AG04450 (cell line): ENCODE data around the gene FTCDNL1. TPM values are rescaled to one million over a fixed set of nuclear protein-coding genes. Genes with fewer than 3 reads are reported as not detected.

Experiments used
- CTCF ChIA-PET: fragments of 300-600, 350-600 bp; formaldehyde crosslinking; extraction: SDS; loops from one replicate; lab custom pipeline; 2022; ENCODE audit warnings: antibody characterized with exemption, inconsistent platforms; lab: Charles Lee
- POLR2A ChIA-PET: fragments of 350-600 bp; formaldehyde crosslinking; extraction: SDS; loops from one replicate; lab custom pipeline; 2021; ENCODE audit warnings: antibody characterized with exemption, inconsistent platforms; lab: Yijun Ruan, JAX
- DNase-seq: peaks from one replicate; pipeline ENCODE4 v3.0.0-alpha.2; 2011; ENCODE audit warnings: low read depth, low spot score
- H3K27ac ChIP-seq: one replicate; pipeline ENCODE4 v1.5.1; 2012; ENCODE audit warnings: low read depth, low read length, control low read depth
- H3K27me3 ChIP-seq: one replicate; pipeline ENCODE4 v1.6.0; 2012; ENCODE audit warnings: low read length; ENCODE audit not compliant: control insufficient read depth, insufficient read depth
- H3K4me3 ChIP-seq: 2 replicates; pipeline ENCODE4 v1.5.1; 2011; ENCODE audit warnings: mild to moderate bottlenecking, low read depth, low read length, control low read depth
- H3K9me3 ChIP-seq: 2 replicates; pipeline ENCODE4 v1.5.1; 2012; ENCODE audit warnings: low read length; ENCODE audit not compliant: control insufficient read depth, insufficient read depth
- polyA plus RNA-seq: library from polyadenylated mRNA; depleted of rRNA; stranded (reverse); fragments of >200 nt; gene quantifications from 2 replicates; pipeline ENCODE4 v1.2.3, GENCODE V29; 2011
- TF ChIP-seq, protein P1 (sequence below): IDR thresholded peaks from 2 replicates; pipeline ENCODE4 v1.5.1; 2011; ENCODE audit warnings: low read depth, low read length, control low read depth, inconsistent platforms

Gene FTCDNL1
- polyA plus RNA-seq, 1 experiment = 0.10 TPM

DNA sequence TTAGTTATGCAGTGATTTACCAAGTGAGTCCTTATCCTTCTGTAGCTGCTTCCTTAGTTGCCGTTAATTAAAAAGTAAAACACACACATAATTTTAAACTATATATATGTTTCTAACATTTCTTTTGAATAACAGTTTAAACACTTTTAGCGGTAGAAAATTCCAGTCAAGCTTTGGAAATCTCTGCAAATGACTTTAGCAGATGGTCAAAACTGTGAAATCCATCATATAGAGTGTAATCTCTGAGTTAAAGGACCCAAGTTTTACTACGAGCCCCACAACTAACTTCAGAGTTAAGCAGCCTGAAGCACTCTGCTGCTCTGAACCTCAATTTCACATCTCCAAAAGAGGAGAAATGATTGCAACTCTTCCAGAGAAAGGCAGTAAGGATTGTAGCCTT, 96.2 kb downstream of the FTCDNL1 start:
- POLR2A ChIA-PET = no interaction called here
- CTCF ChIA-PET = no interaction called here
- Histone ChIP-seq H3K4me3 (no peak overlapping the region), H3K9me3 (no peaks in the 10 kb centered on the region), H3K27me3 (no peaks in the 10 kb centered on the region), H3K27ac (no peak overlapping the region)
- no peak for DNase-seq
- TF ChIP-seq, protein P1, sequence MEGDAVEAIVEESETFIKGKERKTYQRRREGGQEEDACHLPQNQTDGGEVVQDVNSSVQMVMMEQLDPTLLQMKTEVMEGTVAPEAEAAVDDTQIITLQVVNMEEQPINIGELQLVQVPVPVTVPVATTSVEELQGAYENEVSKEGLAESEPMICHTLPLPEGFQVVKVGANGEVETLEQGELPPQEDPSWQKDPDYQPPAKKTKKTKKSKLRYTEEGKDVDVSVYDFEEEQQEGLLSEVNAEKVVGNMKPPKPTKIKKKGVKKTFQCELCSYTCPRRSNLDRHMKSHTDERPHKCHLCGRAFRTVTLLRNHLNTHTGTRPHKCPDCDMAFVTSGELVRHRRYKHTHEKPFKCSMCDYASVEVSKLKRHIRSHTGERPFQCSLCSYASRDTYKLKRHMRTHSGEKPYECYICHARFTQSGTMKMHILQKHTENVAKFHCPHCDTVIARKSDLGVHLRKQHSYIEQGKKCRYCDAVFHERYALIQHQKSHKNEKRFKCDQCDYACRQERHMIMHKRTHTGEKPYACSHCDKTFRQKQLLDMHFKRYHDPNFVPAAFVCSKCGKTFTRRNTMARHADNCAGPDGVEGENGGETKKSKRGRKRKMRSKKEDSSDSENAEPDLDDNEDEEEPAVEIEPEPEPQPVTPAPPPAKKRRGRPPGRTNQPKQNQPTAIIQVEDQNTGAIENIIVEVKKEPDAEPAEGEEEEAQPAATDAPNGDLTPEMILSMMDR = no peak

DNA sequence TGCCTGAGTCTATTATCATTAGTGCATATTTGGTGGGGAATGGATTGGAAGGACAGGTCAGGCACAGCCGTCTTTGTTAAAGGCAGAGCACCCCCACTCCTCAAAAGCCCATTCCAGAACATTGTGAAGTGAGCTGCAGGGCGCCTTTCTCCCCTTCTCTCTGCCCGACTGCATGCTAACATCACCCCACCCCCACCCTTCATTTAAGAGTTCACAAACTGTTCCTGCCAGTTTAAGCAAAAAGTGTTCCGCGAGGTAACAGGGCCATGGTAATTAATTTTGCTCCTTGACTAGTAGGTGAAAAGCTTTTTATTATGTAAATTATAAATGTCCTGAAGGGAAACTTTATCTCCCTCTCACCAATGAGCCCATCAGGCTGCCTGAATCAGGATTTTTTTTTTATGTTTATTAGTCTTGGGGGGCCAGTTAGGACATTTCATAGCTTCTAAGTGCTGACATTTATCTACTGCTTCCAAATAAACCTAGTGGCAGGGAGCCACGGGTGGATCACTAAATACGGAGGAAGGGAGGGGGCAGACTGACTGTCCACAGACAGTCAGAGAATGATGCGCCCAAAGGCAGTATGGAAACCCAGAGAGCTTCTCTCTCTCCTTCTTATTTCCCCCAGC, 99.4 kb downstream of the FTCDNL1 start:
- CTCF ChIA-PET = interaction anchor here (2.5 to 3.8 kb wide), 2 partner anchors 12 kb away, joined by 6 to 27 read pairs; no protein-coding TSS in a partner anchor

DNA sequence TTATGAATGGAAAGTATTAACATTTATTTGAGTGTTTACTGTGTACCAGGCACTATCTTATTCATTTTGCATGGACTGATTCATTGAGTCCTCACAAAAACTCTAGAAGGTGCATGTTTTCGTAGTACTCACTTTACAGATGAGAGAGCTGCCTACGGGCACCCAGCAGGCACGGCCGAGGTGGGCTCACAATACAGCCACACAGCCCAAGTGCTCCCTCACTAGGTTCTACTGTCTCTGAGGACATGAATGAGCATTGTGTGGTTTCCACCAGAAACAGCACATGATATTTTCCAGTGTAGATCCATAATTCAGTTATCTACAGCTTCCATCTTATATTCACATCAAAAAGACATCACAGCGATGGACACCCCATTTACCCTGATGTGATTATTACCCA, 101.4 kb downstream of the FTCDNL1 start:
- ChIA-PET CTCF (interaction anchor here (3.8 kb wide), 1 partner anchor 10 kb away, joined by 27 read pairs; no protein-coding TSS in a partner anchor), POLR2A (no interaction called here)
- Histone ChIP-seq H3K27me3 (no peaks in the 10 kb centered on the region), H3K9me3 (no peaks in the 10 kb centered on the region), H3K27ac (no peak overlapping the region), H3K4me3 (no peak overlapping the region)
- TF ChIP-seq, protein P1 = no peak
- DNase-seq = no peak

More for the DNA sequence above, 99.4 kb downstream of the FTCDNL1 start:
- Histone ChIP-seq H3K9me3 (no peaks in the 10 kb centered on the region), H3K27me3 (no peaks in the 10 kb centered on the region), H3K27ac (no peak overlapping the region), H3K4me3 (no peak overlapping the region)
- POLR2A ChIA-PET = no interaction called here
- TF ChIP-seq, protein P1 = no peak
- no peak for DNase-seq

DNA sequence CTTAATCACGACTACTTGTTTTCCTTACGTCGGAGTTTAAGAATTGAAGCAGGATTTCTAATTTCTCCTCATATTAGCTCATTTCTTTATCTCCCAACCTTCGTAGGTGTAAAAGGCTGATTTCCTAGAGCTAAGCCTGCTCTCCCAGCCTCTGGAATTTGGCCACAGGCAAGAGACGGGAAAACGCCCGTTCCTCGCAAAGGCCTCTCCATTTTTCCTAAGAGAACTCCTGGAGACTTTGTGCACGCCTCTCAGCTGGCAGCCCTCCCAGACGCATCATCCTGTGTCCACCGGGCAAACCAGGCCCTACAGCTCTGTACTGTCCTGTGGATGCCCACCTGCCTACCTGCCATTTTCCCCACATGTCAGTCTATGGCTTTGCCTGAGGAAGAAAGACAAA, 106.3 kb downstream of the FTCDNL1 start:
- CTCF ChIA-PET = no interaction called here
- no peaks in the 10 kb centered on the region for H3K27me3 ChIP-seq
- no peaks in the 10 kb centered on the region for H3K9me3 ChIP-seq
- no peak overlapping the region for H3K27ac ChIP-seq
- no peak for DNase-seq
- TF ChIP-seq, protein P1 = no peak
- H3K4me3 ChIP-seq = no peak overlapping the region
- POLR2A ChIA-PET = no interaction called here

DNA sequence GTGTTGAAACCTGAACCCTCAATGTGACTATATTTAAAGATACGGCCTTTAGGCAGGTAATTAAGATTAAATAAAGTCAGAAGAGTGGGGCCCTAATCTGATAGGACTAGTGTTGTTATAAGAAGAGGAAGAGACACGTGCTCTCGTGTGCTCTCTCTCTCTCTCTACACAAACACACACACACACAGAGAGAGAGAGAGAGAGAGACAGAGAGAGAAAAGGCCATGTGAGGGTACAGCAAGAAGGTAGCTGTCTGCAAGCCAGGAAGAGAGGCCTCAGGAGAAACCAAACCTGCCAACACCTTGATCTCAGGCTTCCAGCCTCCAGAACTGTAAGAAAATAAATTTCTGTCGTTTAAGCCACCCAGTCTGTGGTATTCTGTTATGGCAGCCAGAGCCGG, 106.7 kb downstream of the FTCDNL1 start:
- DNase-seq = no peak
- TF ChIP-seq, protein P1 = no peak
- POLR2A ChIA-PET = no interaction called here
- Histone ChIP-seq H3K27ac (no peak overlapping the region), H3K27me3 (no peaks in the 10 kb centered on the region), H3K9me3 (no peaks in the 10 kb centered on the region), H3K4me3 (no peak overlapping the region)
- CTCF ChIA-PET = no interaction called here
